ENCODE data around the gene ONECUT3. TPM values are rescaled to one million over a fixed set of nuclear protein-coding genes. Genes with fewer than 3 reads are reported as not detected.
"Not testable (repeated sequence)": the region's sequence is repeated elsewhere in the genome, so short reads cannot be mapped to it uniquely, and the experiment has no call there.

The ONECUT3 gene
- 6.3 TPM for total RNA-seq

GRCh38 chr19:1752757-1753728 lies at the start of gene ONECUT3:
Gene ONECUT3, plus strand, starts transcription at chr19:1753506. Its CDS starts 157 bp downstream, at chr19:1753663.
- DNase-seq (ENCODE audit: low spot score), result no peak

GRCh38 chr19:1704339-1704738 lies 49.0 kb upstream of the ONECUT3 start:
- no peak for DNase-seq (ENCODE audit: low spot score)

- DNase-seq (ENCODE audit: low spot score), result no peak
Measured at GRCh38 chr19:1705367-1705766, 47.9 kb upstream of the ONECUT3 start.

- not testable (repeated sequence) for DNase-seq (ENCODE audit: low spot score)
Measured at GRCh38 chr19:1706646-1707045, 46.7 kb upstream of the ONECUT3 start.

GRCh38 chr19:1707240-1707639 lies 46.1 kb upstream of the ONECUT3 start:
- no peak for DNase-seq (ENCODE audit: low spot score)

- DNase-seq (ENCODE audit: low spot score), result no peak
Measured at GRCh38 chr19:1713170-1713569, 40.1 kb upstream of the ONECUT3 start.

- no peak for DNase-seq (ENCODE audit: low spot score)
Measured at GRCh38 chr19:1715540-1715939, 37.8 kb upstream of the ONECUT3 start.

- DNase-seq (ENCODE audit: low spot score), result no peak
Measured at GRCh38 chr19:1717200-1717969, 35.9 kb upstream of the ONECUT3 start.

- no peak for DNase-seq (ENCODE audit: low spot score)
Measured at GRCh38 chr19:1717970-1718264, 35.4 kb upstream of the ONECUT3 start.

GRCh38 chr19:1718420-1719291 lies 34.6 kb upstream of the ONECUT3 start:
- DNase-seq (ENCODE audit: low spot score), result no peak

GRCh38 chr19:1719519-1719918 lies 33.8 kb upstream of the ONECUT3 start:
- DNase-seq (ENCODE audit: low spot score), result no peak

GRCh38 chr19:1720237-1720636 lies 33.1 kb upstream of the ONECUT3 start:
- DNase-seq (ENCODE audit: low spot score), result no peak

GRCh38 chr19:1725100-1726064 lies 27.9 kb upstream of the ONECUT3 start:
- peak; percentile 58 for DNase-seq (ENCODE audit: low spot score)

- DNase-seq (ENCODE audit: low spot score), result no peak
Measured at GRCh38 chr19:1728816-1729567, 24.3 kb upstream of the ONECUT3 start.

GRCh38 chr19:1729568-1729925 lies 23.8 kb upstream of the ONECUT3 start:
- DNase-seq (ENCODE audit: low spot score), result no peak

GRCh38 chr19:1730157-1730556 lies 23.1 kb upstream of the ONECUT3 start:
- DNase-seq (ENCODE audit: low spot score), result no peak

GRCh38 chr19:1734321-1734966 lies 18.9 kb upstream of the ONECUT3 start:
- no peak for DNase-seq (ENCODE audit: low spot score)

GRCh38 chr19:1736280-1736679 lies 17.0 kb upstream of the ONECUT3 start:
- DNase-seq (ENCODE audit: low spot score), result no peak

GRCh38 chr19:1736927-1737326 lies 16.4 kb upstream of the ONECUT3 start:
- no peak for DNase-seq (ENCODE audit: low spot score)
